Stimulated activated naive B cell treated with anti-CD40 and anti-IgM and Interleukin-4, amounts not matched to agents 10 μg/mL and 1 μg/mL and 100 μg/mL, for 72 hours (primary cell): ENCODE measurements around the gene NFE2L2.
"Not testable (repeated sequence)": the region's sequence is repeated elsewhere in the genome, so short reads cannot be mapped to it uniquely, and the experiment has no call there.

Source experiments
- ATAC-seq, 2 donors: fragments of 150-1000 bp; cut with Tn5 transposase; replicated peaks; 2 replicates each; pipeline ENCODE4 v1.10.0; 2021; ENCODE audit warnings: moderate library complexity in 1 of 2
- DNase-seq: peaks from one replicate; pipeline ENCODE4 v3.0.0; 2021
- H3K27ac Mint-ChIP-seq: one replicate; pipeline ENCODE4 v1.8.0; 2022; ENCODE audit warnings: mild to moderate bottlenecking, mixed read lengths
- H3K27me3 Mint-ChIP-seq, 2 donors: one replicate each; pipeline ENCODE4 v1.8.0; 2022; ENCODE audit warnings: mixed read lengths in 2 of 2
- H3K36me3 Mint-ChIP-seq, 2 donors: one replicate each; pipeline ENCODE4 v1.8.0; 2022; ENCODE audit warnings: mixed read lengths in 2 of 2, mild to moderate bottlenecking in 1 of 2
- H3K4me1 Mint-ChIP-seq, 2 donors: one replicate each; pipeline ENCODE4 v1.8.0; 2022; ENCODE audit warnings: mixed read lengths in 2 of 2, mild to moderate bottlenecking in 1 of 2
- H3K4me3 Mint-ChIP-seq, 2 donors: one replicate each; pipeline ENCODE4 v1.8.0; 2022; ENCODE audit warnings: mild to moderate bottlenecking in 2 of 2, mixed read lengths in 2 of 2, moderate library complexity in 1 of 2
- H3K9me3 Mint-ChIP-seq, 2 donors: one replicate each; pipeline ENCODE4 v1.8.0; 2022; ENCODE audit warnings: mixed read lengths in 2 of 2, mild to moderate bottlenecking in 1 of 2

The NFE2L2 gene

GRCh38 chr2:177192788-177193187, 71.7 kb downstream of the NFE2L2 start:
- H3K27ac Mint-ChIP-seq = no peak overlapping the region
- no peaks in the 10 kb centered on the region for H3K4me1 Mint-ChIP-seq
- H3K4me3 Mint-ChIP-seq = no peak overlapping the region
- no peaks in the 10 kb centered on the region for H3K27me3 Mint-ChIP-seq
- no peaks in the 10 kb centered on the region for H3K36me3 Mint-ChIP-seq
- ATAC-seq (no peak), DNase-seq (no peak)
- H3K9me3 Mint-ChIP-seq = no peaks in the 10 kb centered on the region

- Mint-ChIP-seq H3K27ac (no peak overlapping the region), H3K36me3 (no peaks in the 10 kb centered on the region), H3K4me1 (no peaks in the 10 kb centered on the region), H3K27me3 (no peaks in the 10 kb centered on the region), H3K4me3 (no peak overlapping the region), H3K9me3 (no peaks in the 10 kb centered on the region)
- DNase-seq = no peak
- no peak for ATAC-seq
Measured at GRCh38 chr2:177190941-177191340, 73.6 kb downstream of the NFE2L2 start.

GRCh38 chr2:177188482-177189469, 75.8 kb downstream of the NFE2L2 start:
- H3K4me1 Mint-ChIP-seq = no peaks in the 10 kb centered on the region
- H3K9me3 Mint-ChIP-seq = no peaks in the 10 kb centered on the region
- no peaks in the 10 kb centered on the region for H3K27me3 Mint-ChIP-seq
- no peak overlapping the region for H3K4me3 Mint-ChIP-seq
- ATAC-seq = no peak
- DNase-seq = no peak
- H3K36me3 Mint-ChIP-seq = no peaks in the 10 kb centered on the region
- no peak overlapping the region for H3K27ac Mint-ChIP-seq

- Mint-ChIP-seq H3K4me3 (no peak overlapping the region), H3K36me3 (no peaks in the 10 kb centered on the region), H3K9me3 (no peaks in the 10 kb centered on the region), H3K27me3 (no peaks in the 10 kb centered on the region), H3K27ac (no peak overlapping the region), H3K4me1 (no peaks in the 10 kb centered on the region)
- DNase-seq = no peak
- ATAC-seq = no peak
Measured at GRCh38 chr2:177187631-177188312, 76.8 kb downstream of the NFE2L2 start.

- not testable (repeated sequence) for ATAC-seq, DNase-seq, H3K4me3 Mint-ChIP-seq, H3K4me1 Mint-ChIP-seq, H3K27ac Mint-ChIP-seq, H3K27me3 Mint-ChIP-seq, H3K36me3 Mint-ChIP-seq, H3K9me3 Mint-ChIP-seq
Measured at GRCh38 chr2:177186038-177186437, 78.5 kb downstream of the NFE2L2 start.

- Mint-ChIP-seq H3K4me1 (no peaks in the 10 kb centered on the region), H3K9me3 (no peaks in the 10 kb centered on the region), H3K36me3 (no peaks in the 10 kb centered on the region), H3K27me3 (no peaks in the 10 kb centered on the region), H3K4me3 (no peak overlapping the region), H3K27ac (no peak overlapping the region)
- no peak for ATAC-seq
- no peak for DNase-seq
Measured at GRCh38 chr2:177184606-177185005, 79.9 kb downstream of the NFE2L2 start.

- no peak overlapping the region for H3K27ac Mint-ChIP-seq
- H3K9me3 Mint-ChIP-seq = no peaks in the 10 kb centered on the region
- ATAC-seq (no peak), DNase-seq (no peak)
- no peaks in the 10 kb centered on the region for H3K4me1 Mint-ChIP-seq
- H3K27me3 Mint-ChIP-seq = no peaks in the 10 kb centered on the region
- no peak overlapping the region for H3K4me3 Mint-ChIP-seq
- no peaks in the 10 kb centered on the region for H3K36me3 Mint-ChIP-seq
Measured at GRCh38 chr2:177183860-177184259, 80.7 kb downstream of the NFE2L2 start.
